GM21381 (cell line): ENCODE results near the gene L1CAM.

ENCODE experiments used
- ATAC-seq: cut with Tn5 transposase; IDR thresholded peaks from one replicate; pipeline ENCODE4 v1.9.1; 2021; ENCODE audit warnings: mild to moderate bottlenecking, moderate library complexity; ENCODE audit not compliant: unreplicated experiment

The L1CAM gene

GRCh38 chrX:153878969-153879653 is 6.9 kb downstream of the L1CAM start:
- ATAC-seq, result no peak

GRCh38 chrX:153878345-153878744 is 7.6 kb downstream of the L1CAM start:
- no peak for ATAC-seq

GRCh38 chrX:153877571-153878261 is 8.3 kb downstream of the L1CAM start:
- no peak for ATAC-seq

- ATAC-seq, result no peak
Observed at GRCh38 chrX:153876112-153876491, 9.9 kb downstream of the L1CAM start.

GRCh38 chrX:153875391-153876111 is 10.4 kb downstream of the L1CAM start:
- ATAC-seq, result no peak

- no peak for ATAC-seq
Observed at GRCh38 chrX:153874366-153875125, 11.4 kb downstream of the L1CAM start.

GRCh38 chrX:153874085-153874365 is 11.9 kb downstream of the L1CAM start:
- ATAC-seq, result no peak

- ATAC-seq, result no peak
Observed at GRCh38 chrX:153873282-153874084, 12.5 kb downstream of the L1CAM start.

- ATAC-seq, result no peak
Observed at GRCh38 chrX:153871946-153872878, 13.8 kb downstream of the L1CAM start.

- ATAC-seq, result no peak
Observed at GRCh38 chrX:153871451-153871850, 14.5 kb downstream of the L1CAM start.

- no peak for ATAC-seq
Observed at GRCh38 chrX:153870791-153871360, 15.1 kb downstream of the L1CAM start.

GRCh38 chrX:153870288-153870690 is 15.7 kb downstream of the L1CAM start:
- no peak for ATAC-seq

GRCh38 chrX:153869473-153870287 is 16.3 kb downstream of the L1CAM start:
- ATAC-seq, result no peak

GRCh38 chrX:153868576-153869472 is 17.1 kb downstream of the L1CAM start:
- no peak for ATAC-seq

GRCh38 chrX:153867671-153868070 is 18.3 kb downstream of the L1CAM start:
- ATAC-seq, result no peak

GRCh38 chrX:153867139-153867538 is 18.8 kb downstream of the L1CAM start:
- ATAC-seq, result no peak

- ATAC-seq, result no peak
Observed at GRCh38 chrX:153866302-153867019, 19.5 kb downstream of the L1CAM start.
